H9 (cell line): Measurements from ENCODE around the gene LCMT1. TPM values are rescaled to one million over a fixed set of nuclear protein-coding genes. Genes with fewer than 3 reads are reported as not detected.
"Not testable (repeated sequence)": the region's sequence is repeated elsewhere in the genome, so short reads cannot be mapped to it uniquely, and the experiment has no call there.

Experiments
- DNase-seq: peaks from one replicate; pipeline ENCODE4 v3.0.0-alpha.2; 2017
- H2AFZ ChIP-seq: one replicate; pipeline ENCODE4 v1.6.1; 2013; ENCODE audit warnings: mild to moderate bottlenecking, low read length, control low read depth, moderate library complexity
- H2AK5ac ChIP-seq: 2 replicates; pipeline ENCODE4 v1.6.1; 2013; ENCODE audit warnings: low read length, control low read depth, mixed read lengths; ENCODE audit not compliant: insufficient read length
- H2BK120ac ChIP-seq: one replicate; pipeline ENCODE4 v1.6.1; 2013; ENCODE audit warnings: low read depth, mild to moderate bottlenecking, low read length, control low read depth, inconsistent platforms; ENCODE audit not compliant: poor library complexity, severe bottlenecking
- H2BK12ac ChIP-seq: 2 replicates; pipeline ENCODE4 v1.6.1; 2013; ENCODE audit warnings: low read length, control low read depth, mixed read lengths, low read depth; ENCODE audit not compliant: insufficient read length
- H2BK15ac ChIP-seq: 2 replicates; pipeline ENCODE4 v1.6.1; 2013; ENCODE audit warnings: low read depth, low read length, control low read depth
- H2BK20ac ChIP-seq: one replicate; pipeline ENCODE4 v1.6.1; 2013; ENCODE audit warnings: low read depth, mild to moderate bottlenecking, low read length, control low read depth, inconsistent platforms; ENCODE audit not compliant: poor library complexity, severe bottlenecking
- H2BK5ac ChIP-seq: 2 replicates; pipeline ENCODE4 v1.6.1; 2013; ENCODE audit warnings: low read length, control low read depth, mixed read lengths; ENCODE audit not compliant: insufficient read length
- H3K14ac ChIP-seq: 2 replicates; pipeline ENCODE4 v1.6.1; 2013; ENCODE audit warnings: low read length, control low read depth; ENCODE audit not compliant: insufficient read depth
- H3K18ac ChIP-seq: 2 replicates; pipeline ENCODE4 v1.6.1; 2013; ENCODE audit warnings: low read depth, mild to moderate bottlenecking, mixed read lengths, low read length, control low read depth; ENCODE audit not compliant: insufficient read length
- H3K23ac ChIP-seq: 2 replicates; pipeline ENCODE4 v1.6.1; 2013; ENCODE audit warnings: low read length, control low read depth, mixed read lengths, low read depth; ENCODE audit not compliant: insufficient read length
- H3K23me2 ChIP-seq: 2 replicates; pipeline ENCODE4 v1.6.1; 2013; ENCODE audit warnings: low read depth, mild to moderate bottlenecking, mixed read lengths, low read length, control low read depth; ENCODE audit not compliant: insufficient read length, poor library complexity, severe bottlenecking
- H3K27ac ChIP-seq: 2 replicates; pipeline ENCODE4 v1.5.1; 2013; ENCODE audit warnings: low read length, control low read depth, mixed read lengths, low read depth; ENCODE audit not compliant: insufficient read length
- H3K27me3 ChIP-seq: 2 replicates; pipeline ENCODE4 v1.6.1; 2013; ENCODE audit warnings: low read length, control low read depth, inconsistent platforms; ENCODE audit not compliant: insufficient read depth
- H3K4ac ChIP-seq: 2 replicates; pipeline ENCODE4 v1.6.1; 2013; ENCODE audit warnings: low read depth, mild to moderate bottlenecking, control low read depth, inconsistent platforms, low read length, moderate library complexity
- H3K4me1 ChIP-seq: 2 replicates; pipeline ENCODE4 v1.6.1; 2013; ENCODE audit warnings: low read length, control low read depth, inconsistent platforms; ENCODE audit not compliant: insufficient read depth
- H3K4me2 ChIP-seq: 2 replicates; pipeline ENCODE4 v1.6.1; 2013; ENCODE audit warnings: low read length, control low read depth, mixed read lengths; ENCODE audit not compliant: insufficient read length, insufficient read depth
- H3K56ac ChIP-seq: 2 replicates; pipeline ENCODE4 v1.6.1; 2013; ENCODE audit warnings: low read depth, mild to moderate bottlenecking, mixed read lengths, low read length, control low read depth; ENCODE audit not compliant: insufficient read length
- H3K79me1 ChIP-seq: 2 replicates; pipeline ENCODE4 v1.6.1; 2013; ENCODE audit warnings: low read depth, mild to moderate bottlenecking, moderate library complexity, low read length, control low read depth, inconsistent platforms; ENCODE audit not compliant: insufficient read depth, poor library complexity, severe bottlenecking
- H3K79me2 ChIP-seq: 2 replicates; pipeline ENCODE4 v1.6.1; 2013; ENCODE audit warnings: low read length, control low read depth, inconsistent platforms; ENCODE audit not compliant: insufficient read depth
- H3K9ac ChIP-seq: 2 replicates; pipeline ENCODE4 v1.6.1; 2013; ENCODE audit warnings: low read length, control low read depth, mixed read lengths; ENCODE audit not compliant: insufficient read length; ENCODE audit errors: extremely low read depth
- H3K9me3 ChIP-seq: one replicate; pipeline ENCODE4 v1.6.1; 2013; ENCODE audit warnings: low read depth, low read length, inconsistent platforms; ENCODE audit not compliant: control insufficient read depth
- H3T11ph ChIP-seq: one replicate; pipeline ENCODE4 v1.6.1; 2013; ENCODE audit warnings: mild to moderate bottlenecking, low read length, control low read depth, inconsistent platforms
- H4K20me1 ChIP-seq: one replicate; pipeline ENCODE4 v1.6.1; 2013; ENCODE audit not compliant: control insufficient read depth, insufficient read length, insufficient read depth
- H4K5ac ChIP-seq: 2 replicates; pipeline ENCODE4 v1.6.1; 2013; ENCODE audit warnings: low read depth, mild to moderate bottlenecking, mixed read lengths, low read length, control low read depth; ENCODE audit not compliant: insufficient read length
- H4K8ac ChIP-seq: replicated peaks from 2 replicates; pipeline ENCODE4 v1.6.1; 2013; ENCODE audit warnings: low read length, control low read depth, mixed read lengths, low read depth; ENCODE audit not compliant: insufficient read length
- H4K91ac ChIP-seq: 2 replicates; pipeline ENCODE4 v1.6.1; 2013; ENCODE audit warnings: low read depth, mild to moderate bottlenecking, moderate library complexity, mixed read lengths, low read length, control low read depth; ENCODE audit not compliant: insufficient read length
- H3K27ac Mint-ChIP-seq, 3 experiments: 2 replicates in 2 of 3; 3 replicates in 1 of 3; pipeline ENCODE4 v1.8.0; 2020 to 2021; ENCODE audit warnings: mixed read lengths in 3 of 3, mild to moderate bottlenecking in 1 of 3, moderate library complexity in 1 of 3
- H3K27me3 Mint-ChIP-seq: 2 replicates; pipeline ENCODE4 v1.8.0; 2021; ENCODE audit warnings: low read depth, mild to moderate bottlenecking, moderate library complexity, mixed read lengths
- H3K36me3 Mint-ChIP-seq, 3 experiments: 2 replicates in 2 of 3; 3 replicates in 1 of 3; pipeline ENCODE4 v1.8.0; 2020 to 2021; ENCODE audit warnings: low read depth in 3 of 3, mixed read lengths in 3 of 3; ENCODE audit not compliant: insufficient read depth in 1 of 3
- H3K4me1 Mint-ChIP-seq, 2 experiments: 2 replicates each; pipeline ENCODE4 v1.8.0; 2020; ENCODE audit warnings: mixed read lengths in 2 of 2
- H3K4me3 Mint-ChIP-seq, 2 experiments: 2 replicates in 1 of 2; 3 replicates in 1 of 2; pipeline ENCODE4 v1.8.0; 2020 to 2021; ENCODE audit warnings: mild to moderate bottlenecking in 2 of 2, mixed read lengths in 2 of 2, moderate library complexity in 1 of 2
- H3K9me3 Mint-ChIP-seq, 2 experiments: 2 replicates in 1 of 2; 3 replicates in 1 of 2; pipeline ENCODE4 v1.8.0; 2020; ENCODE audit warnings: mild to moderate bottlenecking in 2 of 2, mixed read lengths in 2 of 2, moderate library complexity in 1 of 2
- WGBS: extraction: QIAGEN DNeasy Blood & Tissue Kit; methylation state at CpG from one replicate; pipeline ENCODE4 v1.1.7; 2013; ENCODE audit warnings: missing lambda C conversion rate, low lambda C conversion rate, mixed read lengths; ENCODE audit not compliant: insufficient read length; ENCODE audit errors: extremely low coverage; 5-methylcytosine and 5-hydroxymethylcytosine counted together
- total RNA-seq: library from RNA; stranded (reverse); gene quantifications from 2 replicates; pipeline ENCODE4 v1.2.1, GENCODE V29; 2021
- TF ChIP-seq, protein P1 (sequence below): fragments of 200-600 bp; sonication (generic); conservative IDR thresholded peaks from 3 replicates; pipeline ENCODE4 v1.8.0; 2021; ENCODE audit warnings: antibody characterized with exemption, mild to moderate bottlenecking

Gene LCMT1
- total RNA-seq, 1 experiment from 2014 or later, result 81.2 TPM

DNA sequence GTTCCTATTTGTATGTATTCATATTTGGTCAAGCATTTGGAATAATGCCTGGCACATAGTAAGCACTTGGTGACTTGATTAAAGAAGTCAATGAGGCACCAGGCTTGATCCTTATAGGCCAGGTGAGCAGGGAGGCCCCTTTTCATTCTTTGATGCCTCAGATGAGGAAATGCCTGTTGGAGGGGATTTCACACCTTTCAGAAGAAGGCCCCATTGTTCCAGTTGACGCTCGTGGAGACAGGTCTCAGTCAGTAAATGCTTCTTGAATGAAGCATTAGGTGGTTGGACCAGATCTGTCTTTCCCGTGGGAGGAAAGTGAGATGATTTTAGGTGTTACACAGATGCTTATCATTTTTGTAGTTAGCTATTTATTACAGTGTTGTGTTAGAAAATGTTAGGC is 13.0 kb downstream of the LCMT1 start:
- Histone ChIP-seq H2BK5ac (no peak overlapping the region), H3K18ac (no peak overlapping the region), H3K79me1 (peaks cover 5% of the 10 kb centered on the region), H3K9ac (no peak overlapping the region), H3K23me2 (no peaks in the 10 kb centered on the region), H3K9me3 (no peaks in the 10 kb centered on the region), H4K8ac (no peak overlapping the region), H2BK12ac (no peak overlapping the region), H3K23ac (no peak overlapping the region), H4K20me1 (no peaks in the 10 kb centered on the region), H2AFZ (no peak overlapping the region), H3K14ac (no peak overlapping the region), H4K91ac (no peak overlapping the region), H3K27ac (no peak overlapping the region), H2BK15ac (no peak overlapping the region), H3K4me2 (no peak overlapping the region), H3K27me3 (no peaks in the 10 kb centered on the region), H3K79me2 (peaks cover 7% of the 10 kb centered on the region; the same call in 1 of the 2 replicates), H3K4ac (no peak overlapping the region), H2BK20ac (no peak overlapping the region), H3T11ph (no peak overlapping the region), H2AK5ac (no peak overlapping the region), H3K56ac (no peak overlapping the region), H2BK120ac (no peak overlapping the region), H3K4me1 (no peaks in the 10 kb centered on the region), H4K5ac (no peak overlapping the region)
- Mint-ChIP-seq H3K27me3 (no peaks in the 10 kb centered on the region), H3K36me3 (peaks cover 3 to 19% (median 12%) of the 10 kb centered on the region in 3 experiments; a peak in 6 of 7 replicates), H3K4me1 (peaks cover 0 to 3% of the 10 kb centered on the region in 2 experiments; a peak in 1 of 4 replicates), H3K4me3 (no peak overlapping the region), H3K27ac (no peak overlapping the region), H3K9me3 (no peaks in the 10 kb centered on the region)
- TF ChIP-seq, protein P1, sequence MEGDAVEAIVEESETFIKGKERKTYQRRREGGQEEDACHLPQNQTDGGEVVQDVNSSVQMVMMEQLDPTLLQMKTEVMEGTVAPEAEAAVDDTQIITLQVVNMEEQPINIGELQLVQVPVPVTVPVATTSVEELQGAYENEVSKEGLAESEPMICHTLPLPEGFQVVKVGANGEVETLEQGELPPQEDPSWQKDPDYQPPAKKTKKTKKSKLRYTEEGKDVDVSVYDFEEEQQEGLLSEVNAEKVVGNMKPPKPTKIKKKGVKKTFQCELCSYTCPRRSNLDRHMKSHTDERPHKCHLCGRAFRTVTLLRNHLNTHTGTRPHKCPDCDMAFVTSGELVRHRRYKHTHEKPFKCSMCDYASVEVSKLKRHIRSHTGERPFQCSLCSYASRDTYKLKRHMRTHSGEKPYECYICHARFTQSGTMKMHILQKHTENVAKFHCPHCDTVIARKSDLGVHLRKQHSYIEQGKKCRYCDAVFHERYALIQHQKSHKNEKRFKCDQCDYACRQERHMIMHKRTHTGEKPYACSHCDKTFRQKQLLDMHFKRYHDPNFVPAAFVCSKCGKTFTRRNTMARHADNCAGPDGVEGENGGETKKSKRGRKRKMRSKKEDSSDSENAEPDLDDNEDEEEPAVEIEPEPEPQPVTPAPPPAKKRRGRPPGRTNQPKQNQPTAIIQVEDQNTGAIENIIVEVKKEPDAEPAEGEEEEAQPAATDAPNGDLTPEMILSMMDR, result no peak
- no CpG with 5 or more reads among the region's 3 CpGs for WGBS
- DNase-seq, result no peak

- not testable (repeated sequence) for H3K79me2 ChIP-seq, H2AK5ac ChIP-seq, H2BK20ac ChIP-seq, H3K27me3 Mint-ChIP-seq, H3K18ac ChIP-seq, H3K4ac ChIP-seq, H2BK12ac ChIP-seq, H3K23ac ChIP-seq, H2BK5ac ChIP-seq, H3K27ac ChIP-seq, H2AFZ ChIP-seq, H3K4me3 Mint-ChIP-seq, H4K8ac ChIP-seq, H3K56ac ChIP-seq, H2BK120ac ChIP-seq, H3K79me1 ChIP-seq, H3K23me2 ChIP-seq, H4K91ac ChIP-seq, H4K5ac ChIP-seq, H3K4me2 ChIP-seq, H3K9me3 Mint-ChIP-seq, H4K20me1 ChIP-seq, H3K9me3 ChIP-seq, H3K14ac ChIP-seq, H3K9ac ChIP-seq, H2BK15ac ChIP-seq, H3T11ph ChIP-seq, H3K4me1 ChIP-seq, H3K27me3 ChIP-seq, H3K4me1 Mint-ChIP-seq
- peaks cover 7 to 23% (median 17%) of the 10 kb centered on the region in 3 experiments; a peak in 6 of 7 replicates for H3K36me3 Mint-ChIP-seq
- WGBS, result no CpG with 5 or more reads among the region's 13 CpGs
- DNase-seq, result peak; percentile 30
- peak overlapping the region in 2 of 3 experiments; percentile 16 to 38; a peak in 1 of 7 replicates for H3K27ac Mint-ChIP-seq
Measured at GRCh38 chr16:25126086-25126666, 14.6 kb downstream of the LCMT1 start.
